ENCODE data around the gene CTXN1.
A peak's percentile ranks its signal among the peaks of the same experiment; 100 is the strongest.

The CTXN1 gene

GRCh38 chr19:7912697-7913564 is 13.0 kb downstream of the CTXN1 start:
- no peak for DNase-seq

- DNase-seq, result no peak
These were observed 13.7 kb downstream of the CTXN1 start for GRCh38 chr19:7912144-7912696.

GRCh38 chr19:7911508-7912143 is 14.3 kb downstream of the CTXN1 start:
- no peak for DNase-seq

GRCh38 chr19:7910321-7911161 is 15.4 kb downstream of the CTXN1 start:
- no peak for DNase-seq

- no peak for DNase-seq
These were observed 16.4 kb downstream of the CTXN1 start for GRCh38 chr19:7909471-7910067.

GRCh38 chr19:7908742-7909461 is 17.0 kb downstream of the CTXN1 start:
- DNase-seq, result no peak

- DNase-seq, result no peak
These were observed 17.7 kb downstream of the CTXN1 start for GRCh38 chr19:7908078-7908699.

DNA sequence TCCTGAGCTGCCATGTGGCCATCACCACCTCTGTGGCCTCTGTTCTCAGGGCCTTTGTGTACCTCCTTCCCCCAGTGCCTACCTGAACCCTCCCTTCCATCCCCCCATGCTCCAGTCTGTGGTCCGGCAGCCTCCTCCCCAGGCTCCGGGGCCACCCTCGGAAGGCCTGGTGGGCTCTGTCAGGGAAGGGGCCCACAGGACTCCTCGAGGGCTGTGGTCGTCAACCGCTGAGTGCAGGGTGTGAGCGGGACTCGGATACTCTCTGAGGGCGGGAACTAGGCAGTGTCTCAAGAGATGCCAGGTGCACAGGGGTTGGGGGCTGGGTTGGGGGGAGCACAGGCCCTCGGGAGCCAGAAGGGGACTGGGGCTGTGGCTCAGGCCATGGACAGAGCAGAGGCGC is 18.4 kb downstream of the CTXN1 start:
- DNase-seq, result no peak

GRCh38 chr19:7907122-7907521 is 18.8 kb downstream of the CTXN1 start:
- no peak for DNase-seq

DNA sequence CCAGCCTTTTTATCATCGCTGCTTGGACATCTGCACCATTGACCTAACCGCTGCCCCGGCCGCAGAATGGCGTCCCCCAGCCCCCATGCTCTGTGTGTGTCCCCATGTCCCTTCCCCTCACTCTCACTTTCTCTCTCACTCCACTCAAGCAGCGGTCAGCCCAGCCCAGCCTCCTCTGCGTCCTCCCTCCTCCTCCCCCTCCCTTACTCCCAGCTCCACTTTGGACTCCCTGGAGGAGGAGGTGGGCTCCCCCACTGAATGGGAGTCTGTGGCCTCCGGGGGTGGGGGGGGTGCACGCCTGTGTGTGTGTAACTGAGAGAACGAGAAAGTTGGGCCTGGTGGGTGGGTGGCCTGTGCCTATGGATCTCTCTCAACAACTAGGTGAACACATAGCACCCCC is 20.1 kb downstream of the CTXN1 start:
- no peak for DNase-seq

- DNase-seq, result no peak
These were observed 20.7 kb downstream of the CTXN1 start for GRCh38 chr19:7905268-7905667.

GRCh38 chr19:7904074-7905020 is 21.6 kb downstream of the CTXN1 start:
- peak; percentile 54 for DNase-seq

DNA sequence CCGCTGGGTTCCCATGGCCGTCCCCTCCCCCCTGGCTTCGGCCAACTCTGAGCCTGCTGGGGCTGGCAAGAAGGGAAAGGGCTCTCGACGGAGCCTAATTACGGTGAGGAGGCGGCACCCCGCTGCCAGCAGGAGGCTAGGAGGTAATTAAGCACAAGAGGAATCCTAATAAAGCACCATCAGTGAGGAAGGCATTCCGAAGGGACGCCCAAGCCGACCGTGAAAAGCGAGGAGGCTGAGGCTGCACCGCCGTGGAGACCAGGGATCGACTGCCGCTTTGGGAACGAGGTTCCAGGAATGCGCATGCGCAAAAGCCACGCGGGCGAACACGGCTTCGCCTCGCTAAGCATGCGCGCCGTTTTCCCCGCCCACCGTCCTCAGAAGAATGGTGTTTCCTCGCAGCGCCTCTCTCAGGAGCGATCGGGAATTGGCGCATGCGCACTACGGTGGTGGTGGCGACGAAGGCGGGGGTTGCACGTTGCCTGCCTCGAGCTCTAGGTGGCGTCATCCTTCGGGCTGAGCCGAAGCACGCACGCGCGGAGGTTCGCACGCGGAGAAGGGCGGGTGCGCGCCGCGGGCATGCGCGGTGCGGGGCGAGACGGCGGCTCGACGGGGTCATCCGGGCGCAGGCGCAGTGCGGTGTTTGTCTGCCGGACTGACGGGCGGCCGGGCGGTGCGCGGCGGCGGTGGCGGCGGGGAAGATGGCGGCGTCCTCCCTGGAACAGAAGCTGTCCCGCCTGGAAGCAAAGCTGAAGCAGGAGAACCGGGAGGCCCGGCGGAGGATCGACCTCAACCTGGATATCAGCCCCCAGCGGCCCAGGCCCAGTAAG is 22.5 kb downstream of the CTXN1 start, which contains the start of gene MAP2K7:
TSS of gene MAP2K7 (plus strand) at position 634 of the 830 bp plus-strand sequence. CDS start at position 702, 68 bp downstream.
- DNase-seq, result peak; percentile 99

DNA sequence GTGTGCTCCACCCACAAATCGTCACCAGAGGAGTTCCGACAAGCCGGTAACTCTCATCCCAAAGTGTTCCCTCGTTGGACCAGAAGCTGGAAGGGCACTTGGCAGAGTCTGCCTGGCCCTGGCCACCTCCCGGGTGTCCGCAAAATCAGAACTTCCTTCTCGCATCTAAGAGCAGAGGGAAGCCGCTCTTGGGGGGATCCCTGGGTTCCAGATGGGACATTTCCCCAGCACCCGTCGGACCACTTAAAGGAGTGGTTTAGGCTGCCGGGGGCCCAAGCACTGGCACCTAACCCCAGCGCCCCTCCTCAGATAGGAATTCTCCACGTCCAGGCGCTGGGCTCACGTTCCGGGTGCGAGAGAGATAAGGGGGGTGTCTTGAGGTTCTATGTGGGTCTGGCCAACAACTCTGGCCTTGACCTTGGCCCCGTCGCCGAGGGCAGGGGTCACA is 23.1 kb downstream of the CTXN1 start:
- DNase-seq, result peak; percentile 26

DNA sequence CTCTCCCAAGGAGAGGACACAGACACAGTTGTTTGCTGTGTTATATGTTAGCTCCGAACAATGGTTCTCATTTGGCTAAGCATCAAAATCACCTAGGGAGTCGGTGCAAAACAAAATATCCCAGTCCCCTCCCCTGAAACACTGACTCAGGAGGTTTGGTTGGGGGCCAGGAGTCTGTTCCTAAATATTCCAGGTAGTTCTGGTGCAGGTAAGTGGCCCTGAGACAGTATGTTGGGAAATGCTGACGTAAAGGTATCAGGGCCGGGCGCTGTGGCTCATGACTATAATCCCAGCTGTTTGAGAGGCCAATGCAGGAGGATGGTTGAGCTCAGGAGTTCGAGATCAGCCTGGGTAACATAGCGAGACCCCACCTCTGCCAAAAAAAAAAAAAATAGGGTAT is 24.6 kb downstream of the CTXN1 start:
- no peak for DNase-seq

GRCh38 chr19:7900931-7901330 is 25.0 kb downstream of the CTXN1 start:
- no peak for DNase-seq

DNA sequence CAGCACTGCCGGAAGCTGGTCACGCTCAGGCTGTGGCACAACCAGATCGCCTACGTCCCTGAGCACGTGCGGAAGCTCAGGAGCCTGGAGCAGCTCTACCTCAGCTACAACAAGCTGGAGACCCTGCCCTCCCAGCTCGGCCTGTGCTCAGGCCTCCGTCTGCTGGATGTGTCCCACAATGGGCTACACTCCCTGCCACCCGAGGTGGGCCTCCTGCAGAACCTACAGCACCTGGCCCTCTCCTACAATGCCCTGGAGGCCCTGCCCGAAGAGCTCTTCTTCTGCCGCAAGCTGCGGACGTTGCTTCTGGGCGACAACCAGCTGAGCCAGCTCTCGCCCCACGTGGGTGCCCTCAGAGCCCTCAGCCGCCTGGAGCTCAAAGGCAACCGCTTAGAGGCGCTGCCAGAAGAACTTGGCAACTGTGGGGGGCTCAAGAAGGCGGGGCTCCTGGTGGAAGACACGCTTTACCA is 25.5 kb downstream of the CTXN1 start:
- DNase-seq, result no peak

DNA sequence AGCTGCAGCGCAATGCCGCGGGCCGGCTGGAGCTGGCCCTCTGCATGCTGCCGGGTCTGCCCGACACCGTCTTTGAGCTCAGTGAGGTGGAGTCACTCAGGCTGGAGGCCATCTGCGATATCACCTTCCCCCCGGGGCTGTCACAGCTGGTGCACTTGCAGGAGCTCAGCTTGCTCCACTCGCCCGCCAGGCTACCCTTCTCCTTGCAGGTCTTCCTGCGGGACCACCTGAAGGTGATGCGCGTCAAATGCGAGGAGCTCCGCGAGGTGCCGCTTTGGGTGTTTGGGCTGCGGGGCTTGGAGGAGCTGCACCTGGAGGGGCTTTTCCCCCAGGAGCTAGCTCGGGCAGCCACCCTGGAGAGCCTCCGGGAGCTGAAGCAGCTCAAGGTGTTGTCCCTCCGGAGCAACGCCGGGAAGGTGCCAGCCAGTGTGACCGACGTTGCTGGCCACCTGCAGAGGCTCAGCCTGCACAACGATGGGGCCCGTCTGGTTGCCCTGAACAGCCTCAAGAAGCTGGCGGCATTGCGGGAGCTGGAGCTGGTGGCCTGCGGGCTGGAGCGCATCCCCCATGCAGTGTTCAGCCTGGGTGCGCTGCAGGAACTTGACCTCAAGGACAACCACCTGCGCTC is 26.1 kb downstream of the CTXN1 start:
- DNase-seq, result peak; percentile 32

GRCh38 chr19:7898967-7899366 is 27.0 kb downstream of the CTXN1 start:
- no peak for DNase-seq

Data from NCI-H82 (cell line).